Stimulated activated memory B cell treated with anti-CD40 and anti-IgM and Interleukin-4, amounts not matched to agents 10 μg/mL and 1 μg/mL and 100 μg/mL, for 72 hours (primary cell): Measurements from ENCODE around the gene MDFI.

Source experiments
- ATAC-seq: fragments of 150-1000 bp; cut with Tn5 transposase; 2 replicates; pipeline ENCODE4 v1.10.0; 2021
- H3K27ac Mint-ChIP-seq: one replicate; pipeline ENCODE4 v1.8.0; 2022; ENCODE audit warnings: mild to moderate bottlenecking, mixed read lengths
- H3K27me3 Mint-ChIP-seq: one replicate; pipeline ENCODE4 v1.8.0; 2022; ENCODE audit warnings: mixed read lengths
- H3K36me3 Mint-ChIP-seq: one replicate; pipeline ENCODE4 v1.8.0; 2022; ENCODE audit warnings: mixed read lengths
- H3K4me1 Mint-ChIP-seq: one replicate; pipeline ENCODE4 v1.8.0; 2022; ENCODE audit warnings: mixed read lengths
- H3K4me3 Mint-ChIP-seq: one replicate; pipeline ENCODE4 v1.8.0; 2022; ENCODE audit warnings: mild to moderate bottlenecking, moderate library complexity, mixed read lengths
- H3K9me3 Mint-ChIP-seq: one replicate; pipeline ENCODE4 v1.8.0; 2022; ENCODE audit warnings: mixed read lengths

Gene MDFI

DNA sequence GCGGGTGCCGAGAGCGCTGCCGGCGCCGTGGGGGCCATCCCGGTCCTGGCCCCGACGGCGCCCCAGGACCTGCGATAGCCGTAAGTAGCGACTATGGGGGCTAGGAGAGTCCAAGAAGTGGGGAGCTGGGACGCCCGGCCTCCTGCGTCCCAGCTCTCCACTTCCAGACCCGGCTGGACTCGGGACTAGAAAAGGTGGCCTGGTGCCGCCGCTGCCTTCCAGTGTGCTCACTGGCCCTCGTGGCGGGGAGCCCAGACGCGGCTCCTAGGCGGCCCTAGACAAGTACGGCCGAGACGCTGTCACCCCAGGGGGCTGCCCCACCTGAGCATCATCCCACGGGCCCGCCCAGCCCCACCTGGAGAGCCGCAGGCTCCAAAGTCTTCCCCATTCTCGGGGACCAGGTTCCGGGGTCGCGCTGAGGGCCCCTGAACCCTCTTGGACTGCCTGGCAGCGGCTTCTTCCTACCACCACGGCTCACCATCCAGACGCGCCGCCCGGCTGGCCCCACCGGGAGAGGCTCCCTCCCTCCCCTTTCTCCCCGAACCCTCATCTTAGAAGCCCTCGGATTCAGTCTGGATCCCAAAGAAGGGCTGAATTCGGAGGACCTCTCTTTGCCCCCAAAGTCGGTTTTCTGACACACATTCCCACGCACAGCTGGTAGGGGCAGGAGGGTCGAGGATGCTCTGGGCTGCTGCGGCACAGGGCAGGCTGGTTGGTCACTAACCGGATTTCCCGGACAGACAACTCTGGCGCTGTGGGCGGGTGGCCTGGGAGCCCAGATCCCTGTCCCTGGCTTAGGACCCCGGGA lies 870 bp upstream of the MDFI start:
- peaks cover 84% of the 10 kb centered on the region for H3K27me3 Mint-ChIP-seq
- H3K4me1 Mint-ChIP-seq: peaks cover 6% of the 10 kb centered on the region
- no peaks in the 10 kb centered on the region for H3K9me3 Mint-ChIP-seq
- no peaks in the 10 kb centered on the region for H3K36me3 Mint-ChIP-seq
- peak overlapping the region; percentile 61 for H3K4me3 Mint-ChIP-seq
- H3K27ac Mint-ChIP-seq: no peak overlapping the region
- ATAC-seq: no peak

- Mint-ChIP-seq H3K27me3 (peaks cover 74% of the 10 kb centered on the region), H3K36me3 (no peaks in the 10 kb centered on the region), H3K4me3 (peak overlapping the region; percentile 7), H3K4me1 (peaks cover 6% of the 10 kb centered on the region), H3K9me3 (no peaks in the 10 kb centered on the region), H3K27ac (no peak overlapping the region)
- no peak for ATAC-seq
Observed at GRCh38 chr6:41638935-41639808, 904 bp downstream of the MDFI start.

DNA sequence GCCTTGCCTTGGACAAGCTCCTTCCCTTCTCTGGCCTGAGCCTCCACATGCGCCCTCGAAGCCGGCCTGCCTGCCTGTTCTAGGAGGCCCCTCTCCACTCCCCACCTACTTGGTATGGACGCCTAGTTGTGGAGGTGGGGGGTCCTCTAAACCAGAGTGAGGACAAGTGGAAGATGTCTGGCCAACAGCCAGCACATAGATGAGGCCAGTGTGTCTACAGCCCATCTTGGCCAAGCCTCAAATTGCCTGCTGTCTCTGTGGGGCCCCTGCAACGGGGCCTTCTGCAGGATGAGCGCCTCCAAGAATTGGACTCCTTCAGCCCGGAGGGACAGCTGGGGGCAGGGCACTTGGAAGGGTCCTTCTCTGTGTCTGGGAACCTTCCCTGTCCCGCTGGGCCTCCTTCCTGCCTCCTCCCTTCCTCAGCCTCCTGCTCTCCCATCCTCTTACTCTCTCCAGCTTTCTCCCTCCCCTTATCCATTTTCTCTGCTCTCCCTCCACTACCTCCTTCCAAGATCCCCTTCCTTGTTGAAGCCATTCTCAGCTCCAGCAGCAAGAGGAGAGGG lies 1.6 kb downstream of the MDFI start:
- Mint-ChIP-seq H3K36me3 (no peaks in the 10 kb centered on the region), H3K27me3 (peaks cover 74% of the 10 kb centered on the region), H3K4me1 (peaks cover 6% of the 10 kb centered on the region), H3K4me3 (peak overlapping the region; percentile 2), H3K9me3 (no peaks in the 10 kb centered on the region), H3K27ac (no peak overlapping the region)
- no peak for ATAC-seq

DNA sequence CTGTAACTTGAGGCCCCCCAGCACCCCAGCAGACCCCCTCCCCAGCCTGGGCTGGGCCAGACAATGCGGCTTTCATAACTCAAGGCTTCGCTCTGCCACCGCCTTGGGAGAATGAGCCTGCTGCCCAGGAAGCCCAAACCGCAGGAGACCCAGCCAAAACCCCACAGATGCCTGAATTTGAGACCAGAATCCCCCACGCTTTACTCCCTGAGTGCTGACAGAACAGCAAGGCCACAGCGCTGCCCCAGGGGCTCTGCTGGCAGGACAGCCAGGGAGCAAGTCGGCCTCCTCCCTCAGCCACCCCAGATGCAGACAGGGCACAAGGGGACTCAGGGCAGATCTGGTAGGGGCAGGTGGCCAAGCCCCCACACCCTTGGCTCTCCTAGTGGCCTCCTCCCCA lies 2.2 kb downstream of the MDFI start:
- Mint-ChIP-seq H3K27ac (no peak overlapping the region), H3K4me3 (no peak overlapping the region), H3K9me3 (no peaks in the 10 kb centered on the region), H3K4me1 (peaks cover 6% of the 10 kb centered on the region), H3K36me3 (no peaks in the 10 kb centered on the region), H3K27me3 (peaks cover 74% of the 10 kb centered on the region)
- no peak for ATAC-seq

GRCh38 chr6:41641352-41641925 lies 3.2 kb downstream of the MDFI start:
- ATAC-seq: no peak
- Mint-ChIP-seq H3K9me3 (no peaks in the 10 kb centered on the region), H3K27me3 (peaks cover 75% of the 10 kb centered on the region)

GRCh38 chr6:41642090-41642959 lies 4.1 kb downstream of the MDFI start:
- H3K9me3 Mint-ChIP-seq: no peaks in the 10 kb centered on the region

More at GRCh38 chr6:41641352-41641925, 3.2 kb downstream of the MDFI start:
- Mint-ChIP-seq H3K27ac (no peak overlapping the region), H3K36me3 (no peaks in the 10 kb centered on the region), H3K4me1 (peaks cover 6% of the 10 kb centered on the region), H3K4me3 (no peak overlapping the region)

DNA sequence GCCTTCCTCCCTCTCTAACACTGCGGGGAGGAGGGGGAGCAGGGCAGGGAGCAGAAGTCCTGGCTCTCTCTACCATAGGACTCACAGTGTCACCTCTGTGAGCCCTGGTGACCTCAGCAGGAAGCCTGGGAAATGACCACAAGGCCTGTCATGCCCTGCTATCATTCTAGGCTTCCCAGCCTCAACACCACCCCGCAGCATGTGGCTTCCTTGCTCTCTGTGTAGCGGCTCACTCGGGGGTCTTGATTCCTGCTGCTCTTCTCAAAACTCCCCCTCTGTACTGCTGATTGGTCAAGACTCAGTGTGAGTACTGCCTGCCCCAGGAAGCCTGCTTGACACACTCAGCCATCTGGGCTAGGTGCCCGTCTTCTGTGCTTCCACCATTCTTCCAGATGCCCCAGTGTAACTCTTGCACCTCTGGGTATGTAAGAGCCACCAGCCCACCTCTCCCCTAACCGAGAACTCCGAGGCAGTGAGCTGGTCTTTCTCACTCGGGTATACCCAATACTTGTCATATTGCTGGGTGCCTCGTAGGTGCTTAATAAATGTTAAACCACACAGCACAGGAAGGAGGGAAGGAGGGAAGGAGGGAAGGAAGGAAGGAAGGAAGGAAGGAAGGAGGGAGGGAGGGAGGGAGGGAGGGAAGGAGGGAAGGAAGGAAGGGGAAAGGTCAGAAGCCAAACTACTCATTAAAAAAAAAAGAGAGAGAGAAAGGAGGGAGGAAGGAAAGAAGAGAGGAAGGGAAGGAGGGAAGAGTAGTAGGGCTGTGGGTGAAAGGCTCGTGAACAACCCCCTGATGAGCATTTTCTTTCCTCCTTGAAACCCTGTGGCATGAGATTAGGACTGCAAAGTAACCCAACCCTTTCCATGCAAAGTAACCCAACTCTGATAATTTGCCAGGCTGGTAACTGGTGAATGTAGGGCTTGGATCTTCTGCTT lies 5.0 kb downstream of the MDFI start:
- Mint-ChIP-seq H3K4me3 (no peak overlapping the region), H3K4me1 (no peaks in the 10 kb centered on the region), H3K9me3 (no peaks in the 10 kb centered on the region), H3K27ac (no peak overlapping the region), H3K36me3 (no peaks in the 10 kb centered on the region), H3K27me3 (peaks cover 66% of the 10 kb centered on the region)
- ATAC-seq: no peak

More at GRCh38 chr6:41642090-41642959, 4.1 kb downstream of the MDFI start:
- Mint-ChIP-seq H3K27me3 (peaks cover 70% of the 10 kb centered on the region), H3K27ac (no peak overlapping the region), H3K4me3 (no peak overlapping the region), H3K4me1 (peaks cover 6% of the 10 kb centered on the region), H3K36me3 (no peaks in the 10 kb centered on the region)
- ATAC-seq: no peak

- Mint-ChIP-seq H3K27ac (no peak overlapping the region), H3K27me3 (peaks cover 67% of the 10 kb centered on the region), H3K36me3 (no peaks in the 10 kb centered on the region), H3K9me3 (no peaks in the 10 kb centered on the region), H3K4me1 (no peaks in the 10 kb centered on the region), H3K4me3 (no peak overlapping the region)
- ATAC-seq: no peak
Observed at GRCh38 chr6:41643899-41644269, 5.6 kb downstream of the MDFI start.

DNA sequence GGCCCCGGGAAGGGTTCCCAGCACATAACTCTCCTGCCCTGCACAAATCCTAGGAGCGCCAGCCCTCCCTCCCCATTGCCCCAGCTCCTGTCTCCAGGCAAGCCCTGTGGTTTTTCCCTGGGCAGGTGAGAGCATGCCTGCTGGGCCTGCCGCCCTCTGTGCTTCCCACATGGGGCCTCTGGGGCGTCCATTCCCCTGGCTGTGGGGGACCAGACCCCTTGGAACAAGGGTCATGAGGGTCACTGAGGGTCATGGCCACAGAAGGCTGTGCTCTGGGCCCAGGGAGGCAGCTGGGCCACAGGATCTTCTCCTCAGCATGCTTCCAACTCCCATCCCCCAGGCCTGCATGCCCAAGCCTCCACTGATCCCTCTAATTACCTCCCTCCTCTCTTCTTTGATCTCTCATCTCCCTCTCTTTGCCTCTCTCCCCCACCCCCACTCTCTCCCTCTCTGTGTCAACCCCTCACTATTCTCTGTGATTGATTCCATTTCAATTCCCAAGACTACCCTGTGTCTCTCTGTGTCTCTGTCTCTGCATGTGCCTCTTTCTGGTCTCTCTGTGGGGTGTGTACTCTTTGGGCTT lies 6.1 kb downstream of the MDFI start:
- H3K27ac Mint-ChIP-seq: no peak overlapping the region
- no peak for ATAC-seq
- H3K9me3 Mint-ChIP-seq: no peaks in the 10 kb centered on the region
- no peak overlapping the region for H3K4me3 Mint-ChIP-seq
- H3K27me3 Mint-ChIP-seq: peaks cover 62% of the 10 kb centered on the region
- no peaks in the 10 kb centered on the region for H3K4me1 Mint-ChIP-seq
- no peaks in the 10 kb centered on the region for H3K36me3 Mint-ChIP-seq

DNA sequence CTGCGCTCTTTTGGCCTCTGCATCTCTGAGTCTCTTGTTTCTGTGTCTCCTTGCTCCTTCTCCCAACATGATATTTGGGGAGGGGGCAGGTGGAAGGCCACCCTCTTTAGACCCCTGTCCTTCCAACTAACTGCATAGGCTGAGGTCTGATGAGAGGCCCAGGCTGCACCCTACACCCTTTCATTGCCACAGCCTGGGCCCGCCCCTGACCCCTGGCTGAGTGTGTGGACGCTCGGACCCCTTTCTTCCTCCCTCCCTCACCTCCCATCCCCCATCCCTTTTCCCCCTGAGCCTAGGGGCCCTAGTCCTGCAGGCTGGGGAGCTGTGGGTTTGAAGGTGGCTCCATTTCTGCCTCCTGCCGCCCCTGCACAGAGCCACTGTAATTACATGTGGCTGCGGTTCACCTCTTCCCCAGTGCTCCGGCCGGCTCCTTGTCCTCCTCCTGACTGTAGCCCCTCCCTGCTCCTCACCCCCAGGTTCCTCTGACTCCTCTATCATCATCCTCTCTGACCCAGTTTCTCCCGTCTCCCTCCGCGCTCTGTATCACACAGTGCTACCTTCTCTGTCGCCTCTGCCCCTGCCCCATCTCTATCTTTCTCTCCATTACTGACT lies 6.8 kb downstream of the MDFI start:
- H3K9me3 Mint-ChIP-seq: no peaks in the 10 kb centered on the region
- no peaks in the 10 kb centered on the region for H3K36me3 Mint-ChIP-seq
- H3K4me3 Mint-ChIP-seq: no peak overlapping the region
- no peak for ATAC-seq
- no peak overlapping the region for H3K27ac Mint-ChIP-seq
- H3K4me1 Mint-ChIP-seq: no peaks in the 10 kb centered on the region
- H3K27me3 Mint-ChIP-seq: peaks cover 55% of the 10 kb centered on the region

- Mint-ChIP-seq H3K9me3 (no peaks in the 10 kb centered on the region), H3K36me3 (no peaks in the 10 kb centered on the region), H3K27ac (no peak overlapping the region), H3K27me3 (peaks cover 48% of the 10 kb centered on the region), H3K4me3 (no peak overlapping the region), H3K4me1 (no peaks in the 10 kb centered on the region)
- no peak for ATAC-seq
Observed at GRCh38 chr6:41646026-41646795, 7.9 kb downstream of the MDFI start.

DNA sequence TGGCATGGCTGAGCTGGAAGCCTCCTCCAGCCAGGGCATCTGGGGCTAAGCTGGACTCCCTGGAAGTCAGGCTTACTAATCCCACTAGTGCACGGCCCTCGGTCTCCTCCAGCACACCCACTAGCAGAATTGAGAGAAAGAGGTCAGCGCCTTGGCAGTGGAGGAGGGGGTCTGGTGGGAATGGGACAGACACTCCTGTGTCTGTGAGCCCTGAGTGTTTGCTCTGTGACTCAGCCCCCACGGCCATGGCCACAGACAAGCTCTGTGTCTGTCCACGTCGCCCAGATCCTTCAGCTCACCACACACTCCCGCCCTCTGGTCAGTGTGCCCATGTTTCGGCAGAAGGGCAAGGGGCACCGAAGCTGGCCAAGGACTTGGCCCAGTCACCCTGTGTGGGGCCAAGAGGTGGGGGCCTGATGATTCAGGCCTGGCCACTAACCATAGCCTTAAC lies 8.8 kb downstream of the MDFI start:
- no peak for ATAC-seq
- peaks cover 48% of the 10 kb centered on the region for H3K27me3 Mint-ChIP-seq
- no peak overlapping the region for H3K27ac Mint-ChIP-seq
- H3K9me3 Mint-ChIP-seq: no peaks in the 10 kb centered on the region
- no peaks in the 10 kb centered on the region for H3K36me3 Mint-ChIP-seq
- no peak overlapping the region for H3K4me3 Mint-ChIP-seq
- H3K4me1 Mint-ChIP-seq: no peaks in the 10 kb centered on the region
